ENCODE measurements around the gene CMSS1.

GRCh38 chr3:100228247-100228646 lies 410.6 kb downstream of the CMSS1 start:
- no peak for TF ChIP-seq POLR2AphosphoS5 (IDR thresholded peaks at IDR 0.05; ENCODE audit: low read depth, low read length)
- TF ChIP-seq POLR2A (IDR thresholded peaks at IDR 0.05; ENCODE audit: low read depth, low read length): no peak
- no peak for TF ChIP-seq TAF1 (IDR thresholded peaks at IDR 0.05; ENCODE audit: borderline replicate concordance, low read depth, low read length)
